OCI-LY3 (cell line): ENCODE results near the gene MAD1L1.

Source experiments
- EZH2phosphoT487 ChIP-seq: fragments of 200-600 bp; shearing (Covaris generic); IDR thresholded peaks from 2 replicates; pipeline ENCODE4 v1.6.1; 2018; ENCODE audit warnings: antibody characterized with exemption, mixed run types, low read depth
- TF ChIP-seq, protein P1 (sequence below): fragments of 200-600, 300-600 bp; sonication (generic); IDR thresholded peaks from 2 replicates; pipeline ENCODE4 v1.5.1; 2014; ENCODE audit warnings: antibody characterized with exemption, low read length, low read depth

DNA sequence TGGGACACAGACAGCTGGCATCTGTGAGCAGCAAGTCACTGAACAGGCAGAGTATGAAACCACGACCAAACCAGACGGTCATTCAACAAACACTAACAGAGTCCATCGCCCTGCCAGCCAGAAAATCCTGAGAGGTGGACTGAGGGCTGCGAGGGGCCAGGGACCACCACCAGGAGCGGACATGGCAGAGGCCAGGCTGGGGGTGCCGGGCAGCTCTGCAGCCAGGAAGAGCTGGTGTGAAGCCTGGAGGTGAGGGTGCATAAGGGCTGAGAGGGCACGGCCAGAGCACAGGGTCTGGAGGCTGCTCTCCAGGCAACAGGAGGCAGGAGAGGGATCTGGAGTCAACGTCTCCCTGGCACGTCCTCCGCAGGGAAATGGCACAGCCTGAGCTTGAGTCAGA, 15.5 kb downstream of the MAD1L1 start:
- TF ChIP-seq, protein P1, sequence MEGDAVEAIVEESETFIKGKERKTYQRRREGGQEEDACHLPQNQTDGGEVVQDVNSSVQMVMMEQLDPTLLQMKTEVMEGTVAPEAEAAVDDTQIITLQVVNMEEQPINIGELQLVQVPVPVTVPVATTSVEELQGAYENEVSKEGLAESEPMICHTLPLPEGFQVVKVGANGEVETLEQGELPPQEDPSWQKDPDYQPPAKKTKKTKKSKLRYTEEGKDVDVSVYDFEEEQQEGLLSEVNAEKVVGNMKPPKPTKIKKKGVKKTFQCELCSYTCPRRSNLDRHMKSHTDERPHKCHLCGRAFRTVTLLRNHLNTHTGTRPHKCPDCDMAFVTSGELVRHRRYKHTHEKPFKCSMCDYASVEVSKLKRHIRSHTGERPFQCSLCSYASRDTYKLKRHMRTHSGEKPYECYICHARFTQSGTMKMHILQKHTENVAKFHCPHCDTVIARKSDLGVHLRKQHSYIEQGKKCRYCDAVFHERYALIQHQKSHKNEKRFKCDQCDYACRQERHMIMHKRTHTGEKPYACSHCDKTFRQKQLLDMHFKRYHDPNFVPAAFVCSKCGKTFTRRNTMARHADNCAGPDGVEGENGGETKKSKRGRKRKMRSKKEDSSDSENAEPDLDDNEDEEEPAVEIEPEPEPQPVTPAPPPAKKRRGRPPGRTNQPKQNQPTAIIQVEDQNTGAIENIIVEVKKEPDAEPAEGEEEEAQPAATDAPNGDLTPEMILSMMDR: no peak
- TF ChIP-seq EZH2phosphoT487: no peak
